Glutamatergic neuron (in vitro differentiated cells): ENCODE results near the gene UGT1A5. TPM values are rescaled to one million over a fixed set of nuclear protein-coding genes. Genes with fewer than 3 reads are reported as not detected.
"Not testable (repeated sequence)": the region's sequence is repeated elsewhere in the genome, so short reads cannot be mapped to it uniquely, and the experiment has no call there.

Source experiments
- DNase-seq: peaks from one replicate; pipeline ENCODE4 v3.0.0; 2022
- H3K27ac Mint-ChIP-seq: one replicate; pipeline ENCODE4 v1.8.0; 2020; ENCODE audit warnings: mild to moderate bottlenecking, mixed read lengths, inconsistent platforms; ENCODE audit not compliant: unreplicated experiment
- H3K27me3 Mint-ChIP-seq: one replicate; pipeline ENCODE4 v1.8.0; 2020; ENCODE audit warnings: mild to moderate bottlenecking, moderate library complexity, mixed read lengths, inconsistent platforms; ENCODE audit not compliant: unreplicated experiment
- H3K36me3 Mint-ChIP-seq: one replicate; pipeline ENCODE4 v1.8.0; 2020; ENCODE audit warnings: mild to moderate bottlenecking, mixed read lengths, inconsistent platforms; ENCODE audit not compliant: unreplicated experiment
- H3K4me1 Mint-ChIP-seq: one replicate; pipeline ENCODE4 v1.8.0; 2020; ENCODE audit warnings: mild to moderate bottlenecking, low read depth, mixed read lengths, inconsistent platforms; ENCODE audit not compliant: unreplicated experiment
- H3K4me3 Mint-ChIP-seq: one replicate; pipeline ENCODE4 v1.8.0; 2020; ENCODE audit warnings: mild to moderate bottlenecking, mixed read lengths, inconsistent platforms; ENCODE audit not compliant: unreplicated experiment
- H3K9me3 Mint-ChIP-seq: one replicate; pipeline ENCODE4 v1.8.0; 2020; ENCODE audit warnings: mild to moderate bottlenecking, moderate library complexity, mixed read lengths, inconsistent platforms; ENCODE audit not compliant: unreplicated experiment
- CTCF ChIP-seq: fragments of 200-600 bp; sonication (generic); IDR thresholded peaks from one replicate; pipeline ENCODE4 v1.5.0; 2021; ENCODE audit not compliant: partially characterized antibody, unreplicated experiment
- total RNA-seq: library from RNA; stranded (reverse); fragmentation: NEBNext Ultra II Directional; extraction: Animal tissue kit (Norgen Biotek cat#: 25700); gene quantifications from one replicate; pipeline ENCODE4 v1.2.1, GENCODE V29; 2021; ENCODE audit not compliant: unreplicated experiment

Gene UGT1A5
- total RNA-seq, 1 donor from 2014 or later: not detected

GRCh38 chr2:233747283-233747544 is 34.5 kb downstream of the UGT1A5 start:
- peaks cover 4% of the 10 kb centered on the region for H3K27me3 Mint-ChIP-seq
- no peaks in the 10 kb centered on the region for H3K4me1 Mint-ChIP-seq
- peaks cover 7% of the 10 kb centered on the region for H3K9me3 Mint-ChIP-seq
- H3K27ac Mint-ChIP-seq: no peak overlapping the region
- H3K4me3 Mint-ChIP-seq: no peak overlapping the region
- no peak for TF ChIP-seq CTCF
- H3K36me3 Mint-ChIP-seq: peaks cover 15% of the 10 kb centered on the region
- no peak for DNase-seq

- H3K27ac Mint-ChIP-seq, H3K4me3 Mint-ChIP-seq, DNase-seq, H3K4me1 Mint-ChIP-seq, H3K9me3 Mint-ChIP-seq, H3K27me3 Mint-ChIP-seq: not testable (repeated sequence)
- H3K36me3 Mint-ChIP-seq: peaks cover 15% of the 10 kb centered on the region
These were observed 38.0 kb downstream of the UGT1A5 start for GRCh38 chr2:233750689-233751088.

GRCh38 chr2:233751212-233752009 is 38.7 kb downstream of the UGT1A5 start:
- H3K27me3 Mint-ChIP-seq: not testable (repeated sequence)

GRCh38 chr2:233754872-233755611 is 42.3 kb downstream of the UGT1A5 start:
- Mint-ChIP-seq H3K27me3 (peaks cover 2% of the 10 kb centered on the region), H3K9me3 (peaks cover 2% of the 10 kb centered on the region), H3K27ac (no peak overlapping the region), H3K4me3 (no peak overlapping the region), H3K4me1 (no peaks in the 10 kb centered on the region), H3K36me3 (peaks cover 8% of the 10 kb centered on the region)
- DNase-seq: no peak
- TF ChIP-seq CTCF: no peak

More at GRCh38 chr2:233751212-233752009, 38.7 kb downstream of the UGT1A5 start:
- not testable (repeated sequence) for H3K27ac Mint-ChIP-seq, H3K4me3 Mint-ChIP-seq, H3K4me1 Mint-ChIP-seq, DNase-seq, H3K9me3 Mint-ChIP-seq
- peaks cover 15% of the 10 kb centered on the region for H3K36me3 Mint-ChIP-seq

- Mint-ChIP-seq H3K4me1 (no peaks in the 10 kb centered on the region), H3K36me3 (peaks cover 2% of the 10 kb centered on the region), H3K27me3 (peaks cover 3% of the 10 kb centered on the region), H3K27ac (no peak overlapping the region), H3K4me3 (no peak overlapping the region), H3K9me3 (no peaks in the 10 kb centered on the region)
- DNase-seq: no peak
- TF ChIP-seq CTCF: no peak
These were observed 43.8 kb downstream of the UGT1A5 start for GRCh38 chr2:233756429-233757081.
